Mesenchymal stem cell (in vitro differentiated cells and primary cell): ENCODE results near the gene TMEM167B.

Experiments used
- DNase-seq: peaks from one replicate; pipeline ENCODE4 v3.0.0-alpha.2; 2013
- H2AFZ ChIP-seq: one replicate; pipeline ENCODE4 v1.6.1; 2013; ENCODE audit warnings: low read depth, mild to moderate bottlenecking, control low read depth, inconsistent platforms, low read length, moderate library complexity
- H2AK5ac ChIP-seq: 2 replicates; pipeline ENCODE4 v1.6.1; 2013; ENCODE audit warnings: low read length, moderate library complexity, mild to moderate bottlenecking, inconsistent platforms; ENCODE audit not compliant: severe bottlenecking
- H2BK120ac ChIP-seq: one replicate; pipeline ENCODE4 v1.6.1; 2013; ENCODE audit warnings: low read depth, mild to moderate bottlenecking, inconsistent platforms, low read length, moderate library complexity
- H2BK12ac ChIP-seq, 2 experiments: one replicate each; pipeline ENCODE4 v1.6.1; 2013; ENCODE audit warnings: inconsistent platforms in 2 of 2, low read length in 2 of 2, mild to moderate bottlenecking in 2 of 2, moderate library complexity in 2 of 2, control low read depth in 1 of 2
- H2BK15ac ChIP-seq: one replicate; pipeline ENCODE4 v1.6.1; 2013; ENCODE audit warnings: mild to moderate bottlenecking, low read depth, inconsistent platforms; ENCODE audit not compliant: poor library complexity, severe bottlenecking
- H2BK5ac ChIP-seq: 2 replicates; pipeline ENCODE4 v1.6.1; 2013; ENCODE audit warnings: low read depth, mild to moderate bottlenecking, low read length, control low read depth, inconsistent platforms; ENCODE audit not compliant: poor library complexity, severe bottlenecking
- H3K14ac ChIP-seq, 2 experiments: one replicate each; pipeline ENCODE4 v1.6.1; 2013; ENCODE audit warnings: inconsistent platforms in 2 of 2, low read length in 2 of 2, control low read depth in 1 of 2, mild to moderate bottlenecking in 1 of 2, moderate library complexity in 1 of 2
- H3K18ac ChIP-seq, 2 experiments: one replicate each; pipeline ENCODE4 v1.6.1; 2013; ENCODE audit warnings: inconsistent platforms in 2 of 2, low read length in 2 of 2, control low read depth in 1 of 2, low read depth in 1 of 2, mild to moderate bottlenecking in 1 of 2
- H3K23ac ChIP-seq, 2 experiments: one replicate each; pipeline ENCODE4 v1.6.1; 2013; ENCODE audit warnings: inconsistent platforms in 2 of 2, low read length in 2 of 2, mild to moderate bottlenecking in 2 of 2, moderate library complexity in 2 of 2, control low read depth in 1 of 2
- H3K27ac ChIP-seq: 2 replicates; pipeline ENCODE4 v1.5.1; 2013; ENCODE audit warnings: mild to moderate bottlenecking, moderate library complexity, low read length, control low read depth, inconsistent platforms; ENCODE audit not compliant: poor library complexity, severe bottlenecking
- H3K27me3 ChIP-seq, 2 experiments: 2 replicates each; pipeline versions ENCODE4 v1.6.1 to v1.7.0; 2013; ENCODE audit warnings: low read length in 2 of 2, mild to moderate bottlenecking in 2 of 2, moderate library complexity in 2 of 2, control low read depth in 1 of 2, inconsistent platforms in 1 of 2; ENCODE audit not compliant: control insufficient read depth in 1 of 2, insufficient read depth in 1 of 2
- H3K36me3 ChIP-seq, 2 experiments: 2 replicates each; pipeline versions ENCODE4 v1.6.1 to v1.7.0; 2013; ENCODE audit warnings: low read length in 2 of 2, control low read depth in 1 of 2, inconsistent platforms in 1 of 2, low read depth in 1 of 2, mild to moderate bottlenecking in 1 of 2; ENCODE audit not compliant: insufficient read depth in 2 of 2, control insufficient read depth in 1 of 2
- H3K4ac ChIP-seq, 2 experiments: one replicate each; pipeline ENCODE4 v1.6.1; 2013; ENCODE audit warnings: inconsistent platforms in 2 of 2, low read length in 2 of 2, mild to moderate bottlenecking in 2 of 2, moderate library complexity in 2 of 2, control low read depth in 1 of 2, low read depth in 1 of 2
- H3K4me1 ChIP-seq: 2 replicates; pipeline ENCODE4 v1.6.1; 2013; ENCODE audit warnings: low read depth, low read length, control low read depth; ENCODE audit not compliant: control insufficient read depth, insufficient read depth
- H3K4me2 ChIP-seq: 2 replicates; pipeline ENCODE4 v1.6.1; 2013; ENCODE audit warnings: low read length, mild to moderate bottlenecking, inconsistent platforms; ENCODE audit not compliant: poor library complexity, severe bottlenecking
- H3K4me3 ChIP-seq, 2 experiments: 2 replicates each; pipeline versions ENCODE4 v1.5.1 to v1.7.0; 2013; ENCODE audit warnings: low read length in 2 of 2, mild to moderate bottlenecking in 2 of 2, control low read depth in 1 of 2, low read depth in 1 of 2; ENCODE audit not compliant: insufficient read depth in 1 of 2
- H3K79me1 ChIP-seq: replicated peaks from 2 replicates; pipeline ENCODE4 v1.6.1; 2013; ENCODE audit warnings: mild to moderate bottlenecking, control low read depth, low read length, inconsistent platforms; ENCODE audit not compliant: poor library complexity, severe bottlenecking
- H3K9ac ChIP-seq: 2 replicates; pipeline ENCODE4 v1.7.0; 2013; ENCODE audit warnings: mild to moderate bottlenecking, low read length, moderate library complexity
- H3K9me3 ChIP-seq: 2 replicates; pipeline ENCODE4 v1.7.0; 2013; ENCODE audit warnings: mild to moderate bottlenecking, low read length; ENCODE audit not compliant: control insufficient read depth
- H4K8ac ChIP-seq: one replicate; pipeline ENCODE4 v1.6.1; 2013; ENCODE audit warnings: inconsistent platforms, mild to moderate bottlenecking, low read length, moderate library complexity
- H4K91ac ChIP-seq: one replicate; pipeline ENCODE4 v1.6.1; 2013; ENCODE audit warnings: mild to moderate bottlenecking, low read length, inconsistent platforms
- whole genome bisulfite sequencing: methylation state at CpG from one replicate; pipeline ENCODE4 v1.1.7; 2013; ENCODE audit warnings: mixed read lengths; 5-methylcytosine and 5-hydroxymethylcytosine counted together

TMEM167B gene

GRCh38 chr1:109136766-109137165 is 46.2 kb downstream of the TMEM167B start:
- H3K4me3 ChIP-seq: no peak overlapping the region
- WGBS: 87% methylated on average over 6 of the region's 6 CpGs
- no peak overlapping the region for H4K8ac ChIP-seq
- no peak overlapping the region for H3K27ac ChIP-seq
- H3K4ac ChIP-seq: no peak overlapping the region
- H3K36me3 ChIP-seq: no peaks in the 10 kb centered on the region
- no peaks in the 10 kb centered on the region for H3K27me3 ChIP-seq
- H3K9me3 ChIP-seq: no peaks in the 10 kb centered on the region
- no peaks in the 10 kb centered on the region for H3K79me1 ChIP-seq
- H2AK5ac ChIP-seq: no peak overlapping the region
- no peak overlapping the region for H2AFZ ChIP-seq
- no peak overlapping the region for H2BK5ac ChIP-seq
- H3K18ac ChIP-seq: no peak overlapping the region
- H3K9ac ChIP-seq: no peak overlapping the region
- H2BK15ac ChIP-seq: no peak overlapping the region
- no peak overlapping the region for H3K23ac ChIP-seq
- no peak overlapping the region for H3K14ac ChIP-seq
- H4K91ac ChIP-seq: no peak overlapping the region
- no peaks in the 10 kb centered on the region for H3K4me1 ChIP-seq
- no peak overlapping the region for H2BK120ac ChIP-seq
- no peak overlapping the region for H3K4me2 ChIP-seq
- no peak for DNase-seq
- H2BK12ac ChIP-seq: no peak overlapping the region

- Histone ChIP-seq H3K27me3 (no peaks in the 10 kb centered on the region), H3K9me3 (no peaks in the 10 kb centered on the region), H3K4me1 (no peaks in the 10 kb centered on the region), H3K79me1 (no peaks in the 10 kb centered on the region), H3K23ac (no peak overlapping the region), H2BK120ac (no peak overlapping the region), H3K14ac (no peak overlapping the region), H3K4ac (no peak overlapping the region), H2AK5ac (no peak overlapping the region), H3K4me2 (no peak overlapping the region), H2BK15ac (no peak overlapping the region), H3K9ac (no peak overlapping the region), H2AFZ (no peak overlapping the region), H3K18ac (no peak overlapping the region), H4K91ac (no peak overlapping the region), H2BK12ac (no peak overlapping the region), H2BK5ac (no peak overlapping the region), H3K4me3 (no peak overlapping the region), H3K36me3 (no peaks in the 10 kb centered on the region), H3K27ac (no peak overlapping the region), H4K8ac (no peak overlapping the region)
- no peak for DNase-seq
- 92% methylated on average over 3 of the region's 3 CpGs for WGBS
Measured at GRCh38 chr1:109137958-109138357, 47.4 kb downstream of the TMEM167B start.

GRCh38 chr1:109138358-109138757 is 47.8 kb downstream of the TMEM167B start:
- no peak overlapping the region for H3K23ac ChIP-seq
- WGBS: 93% methylated on average over 3 of the region's 3 CpGs

GRCh38 chr1:109140392-109140791 is 49.8 kb downstream of the TMEM167B start:
- H2BK12ac ChIP-seq: no peak overlapping the region
- WGBS: 75% methylated on average over 3 of the region's 3 CpGs
- no peak overlapping the region for H3K27ac ChIP-seq

More at GRCh38 chr1:109138358-109138757, 47.8 kb downstream of the TMEM167B start:
- H3K27ac ChIP-seq: no peak overlapping the region
- no peak overlapping the region for H3K14ac ChIP-seq
- H3K9ac ChIP-seq: no peak overlapping the region
- H3K4me3 ChIP-seq: no peak overlapping the region
- H2BK15ac ChIP-seq: no peak overlapping the region
- H2BK12ac ChIP-seq: no peak overlapping the region
- no peak overlapping the region for H3K4me2 ChIP-seq
- DNase-seq: no peak
- no peak overlapping the region for H2AK5ac ChIP-seq
- no peak overlapping the region for H4K8ac ChIP-seq
- no peaks in the 10 kb centered on the region for H3K79me1 ChIP-seq
- no peak overlapping the region for H2BK120ac ChIP-seq
- no peaks in the 10 kb centered on the region for H3K36me3 ChIP-seq
- no peaks in the 10 kb centered on the region for H3K27me3 ChIP-seq
- no peak overlapping the region for H2AFZ ChIP-seq
- H3K4me1 ChIP-seq: no peaks in the 10 kb centered on the region
- H2BK5ac ChIP-seq: no peak overlapping the region
- H4K91ac ChIP-seq: no peak overlapping the region
- H3K9me3 ChIP-seq: no peaks in the 10 kb centered on the region
- no peak overlapping the region for H3K18ac ChIP-seq
- no peak overlapping the region for H3K4ac ChIP-seq

More at GRCh38 chr1:109140392-109140791, 49.8 kb downstream of the TMEM167B start:
- Histone ChIP-seq H3K4me3 (no peak overlapping the region), H3K9me3 (no peaks in the 10 kb centered on the region), H3K4me2 (no peak overlapping the region), H3K4ac (no peak overlapping the region), H3K9ac (no peak overlapping the region), H2AFZ (no peak overlapping the region), H3K36me3 (no peaks in the 10 kb centered on the region), H3K18ac (no peak overlapping the region), H2BK120ac (no peak overlapping the region), H3K27me3 (no peaks in the 10 kb centered on the region), H4K91ac (no peak overlapping the region), H2BK15ac (no peak overlapping the region), H2AK5ac (no peak overlapping the region), H3K79me1 (no peaks in the 10 kb centered on the region), H2BK5ac (no peak overlapping the region), H4K8ac (no peak overlapping the region), H3K23ac (no peak overlapping the region), H3K14ac (no peak overlapping the region), H3K4me1 (no peaks in the 10 kb centered on the region)
- DNase-seq: no peak
